ENCODE results near the gene NDST1.

The NDST1 gene

DNA sequence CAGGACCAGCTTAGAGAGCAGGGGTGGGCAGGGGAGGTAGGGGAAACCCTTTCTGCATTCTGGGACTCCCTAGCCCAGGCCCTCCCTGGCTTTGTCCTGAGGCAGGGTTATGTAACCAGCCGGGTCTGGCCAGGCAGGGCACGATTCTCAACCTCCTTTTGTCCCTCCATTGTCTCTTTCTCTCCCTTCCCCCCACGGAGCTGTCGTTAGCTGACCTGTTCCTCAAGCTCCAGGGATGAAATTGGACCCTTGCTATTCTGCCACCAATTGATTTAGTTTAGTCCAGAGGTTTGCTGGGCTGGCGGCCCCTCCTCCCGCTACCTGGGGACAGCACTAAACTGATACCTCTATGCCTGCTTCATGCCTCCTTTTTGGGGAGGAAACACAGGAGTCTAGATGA is 9.4 kb upstream of the NDST1 start:
- no peaks in the 10 kb centered on the region for H3K27me3 ChIP-seq (replicated peaks)
- H3K36me3 ChIP-seq (replicated peaks): peaks cover 22% of the 10 kb centered on the region
- H3K4me3 ChIP-seq (ENCODE audit: low read depth, low read length): no peak overlapping the region
- H3K27ac ChIP-seq: peak overlapping the region; percentile 84
- DNase-seq: no peak
- TF ChIP-seq CTCF (IDR thresholded peaks at IDR 0.05; ENCODE audit: low read depth, low read length, missing control alignments): no peak
- in situ Hi-C loops (cut with HindIII; ENCODE audit: low pct_ligation_motif_present, low sequenced_read_pairs): no loop called here

DNA sequence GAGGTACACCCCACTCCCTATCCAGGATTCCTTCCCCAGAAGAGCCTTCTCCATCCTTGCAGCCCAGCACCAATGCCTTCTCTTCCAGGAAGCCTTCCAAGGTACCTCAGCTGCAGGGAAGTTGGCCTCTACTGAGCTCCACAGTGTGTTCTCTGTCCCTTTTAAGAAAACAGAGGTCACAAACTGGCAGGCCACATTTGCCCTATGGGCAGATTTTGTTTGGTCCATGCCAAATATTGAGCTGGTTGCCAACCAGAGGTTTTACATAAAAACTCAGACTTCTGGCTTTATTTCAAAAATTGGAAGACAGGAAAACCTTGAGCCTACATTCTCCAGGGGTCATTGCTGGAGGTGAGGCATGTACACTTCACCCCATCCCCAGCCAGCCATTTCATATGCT is 9.0 kb upstream of the NDST1 start:
- H3K27me3 ChIP-seq (replicated peaks): no peaks in the 10 kb centered on the region
- no peak overlapping the region for H3K4me3 ChIP-seq (ENCODE audit: low read depth, low read length)
- DNase-seq: no peak
- peaks cover 22% of the 10 kb centered on the region for H3K36me3 ChIP-seq (replicated peaks)
- no peak for TF ChIP-seq CTCF (IDR thresholded peaks at IDR 0.05; ENCODE audit: low read depth, low read length, missing control alignments)
- in situ Hi-C loops (cut with HindIII; ENCODE audit: low pct_ligation_motif_present, low sequenced_read_pairs): no loop called here
- no peak overlapping the region for H3K27ac ChIP-seq

DNA sequence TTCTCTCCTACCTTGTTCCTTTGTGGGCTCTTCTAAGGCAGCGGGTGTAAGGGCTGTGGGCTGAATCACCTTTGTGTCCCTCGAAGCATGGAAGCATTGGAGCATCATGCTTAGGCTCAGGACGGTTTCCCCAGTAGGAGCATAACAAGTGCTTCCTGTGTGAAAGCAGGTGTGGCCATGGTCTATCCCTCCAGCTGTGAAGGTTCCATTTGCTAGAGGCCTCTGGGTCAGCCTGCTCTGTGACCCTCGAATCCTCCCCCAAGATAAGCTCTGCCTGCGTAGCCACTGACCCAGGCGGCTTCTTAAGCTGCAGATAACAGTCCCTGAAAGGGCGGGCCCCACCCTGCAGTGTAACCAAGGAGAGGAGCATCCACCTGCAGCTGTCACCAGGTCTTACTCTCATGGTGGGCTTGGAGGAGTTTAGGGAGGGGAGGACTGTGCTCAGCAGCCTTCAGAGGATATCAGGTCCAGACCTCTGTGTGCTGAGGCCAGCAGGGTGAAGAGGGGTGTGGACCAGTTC is 8.4 kb upstream of the NDST1 start:
- TF ChIP-seq CTCF (IDR thresholded peaks at IDR 0.05; ENCODE audit: low read depth, low read length, missing control alignments): no peak
- peaks cover 22% of the 10 kb centered on the region for H3K36me3 ChIP-seq (replicated peaks)
- no peaks in the 10 kb centered on the region for H3K27me3 ChIP-seq (replicated peaks)
- no peak overlapping the region for H3K27ac ChIP-seq
- no peak for DNase-seq
- in situ Hi-C loops (cut with HindIII; ENCODE audit: low pct_ligation_motif_present, low sequenced_read_pairs): no loop called here
- no peak overlapping the region for H3K4me3 ChIP-seq (ENCODE audit: low read depth, low read length)

GRCh38 chr5:150500328-150500841 is 7.5 kb upstream of the NDST1 start:
- H3K27me3 ChIP-seq (replicated peaks): no peaks in the 10 kb centered on the region
- no peak for DNase-seq
- H3K4me3 ChIP-seq (ENCODE audit: low read depth, low read length): no peak overlapping the region
- H3K36me3 ChIP-seq (replicated peaks): peaks cover 22% of the 10 kb centered on the region
- no peak overlapping the region for H3K27ac ChIP-seq
- no peak for TF ChIP-seq CTCF (IDR thresholded peaks at IDR 0.05; ENCODE audit: low read depth, low read length, missing control alignments)
- in situ Hi-C loops (cut with HindIII; ENCODE audit: low pct_ligation_motif_present, low sequenced_read_pairs): no loop called here

GRCh38 chr5:150500905-150501304 is 7.0 kb upstream of the NDST1 start:
- peaks cover 18% of the 10 kb centered on the region for H3K36me3 ChIP-seq (replicated peaks)
- H3K27me3 ChIP-seq (replicated peaks): no peaks in the 10 kb centered on the region
- in situ Hi-C loops (cut with HindIII; ENCODE audit: low pct_ligation_motif_present, low sequenced_read_pairs): no loop called here
- H3K27ac ChIP-seq: no peak overlapping the region
- no peak for TF ChIP-seq CTCF (IDR thresholded peaks at IDR 0.05; ENCODE audit: low read depth, low read length, missing control alignments)
- no peak for DNase-seq
- H3K4me3 ChIP-seq (ENCODE audit: low read depth, low read length): no peak overlapping the region

GRCh38 chr5:150502106-150502505 is 5.8 kb upstream of the NDST1 start:
- peaks cover 18% of the 10 kb centered on the region for H3K36me3 ChIP-seq (replicated peaks)
- in situ Hi-C loops (cut with HindIII; ENCODE audit: low pct_ligation_motif_present, low sequenced_read_pairs): no loop called here
- no peak overlapping the region for H3K27ac ChIP-seq
- H3K27me3 ChIP-seq (replicated peaks): no peaks in the 10 kb centered on the region
- no peak overlapping the region for H3K4me3 ChIP-seq (ENCODE audit: low read depth, low read length)
- TF ChIP-seq CTCF (IDR thresholded peaks at IDR 0.05; ENCODE audit: low read depth, low read length, missing control alignments): no peak
- DNase-seq: no peak

Data from brain microvascular endothelial cell (primary cell).